IMR-90 (cell line): ENCODE measurements around the gene SFSWAP.

ENCODE experiments used
- CHD1 ChIP-seq: IDR thresholded peaks from 2 replicates; pipeline ENCODE4 v1.6.1; 2012; ENCODE audit warnings: low read depth, low read length, improper control_type of control experiment
- ELK1 ChIP-seq: fragments of 150-350 bp; IDR thresholded peaks from 2 replicates; pipeline ENCODE4 v1.6.1; 2016; ENCODE audit warnings: low read depth, mild to moderate bottlenecking, low read length, moderate library complexity, borderline replicate concordance
- MAFK ChIP-seq: IDR thresholded peaks from 2 replicates; pipeline ENCODE4 v1.6.1; 2012; ENCODE audit warnings: low read depth, low read length, improper control_type of control experiment
- NFE2L2 ChIP-seq: fragments of 150-350 bp; IDR thresholded peaks from 2 replicates; pipeline ENCODE4 v1.6.1; 2016; ENCODE audit warnings: low read depth, mild to moderate bottlenecking, low read length
- POLR2A ChIP-seq: IDR thresholded peaks from 2 replicates; pipeline ENCODE4 v1.6.1; 2012; ENCODE audit warnings: mild to moderate bottlenecking, low read depth, low read length
- SMC3 ChIP-seq: fragments of 150-350 bp; IDR thresholded peaks from 2 replicates; pipeline ENCODE4 v1.6.1; 2016; ENCODE audit warnings: low read depth, mild to moderate bottlenecking, antibody characterized with exemption, low read length, moderate library complexity
- TF ChIP-seq, protein P1 (sequence below): conservative IDR thresholded peaks from 2 replicates; pipeline ENCODE4 v1.5.1; 2012; ENCODE audit warnings: mild to moderate bottlenecking, low read depth, low read length, improper control_type of control experiment

GRCh38 chr12:131724534-131724933, 13.6 kb downstream of the SFSWAP start:
- TF ChIP-seq, protein P1, sequence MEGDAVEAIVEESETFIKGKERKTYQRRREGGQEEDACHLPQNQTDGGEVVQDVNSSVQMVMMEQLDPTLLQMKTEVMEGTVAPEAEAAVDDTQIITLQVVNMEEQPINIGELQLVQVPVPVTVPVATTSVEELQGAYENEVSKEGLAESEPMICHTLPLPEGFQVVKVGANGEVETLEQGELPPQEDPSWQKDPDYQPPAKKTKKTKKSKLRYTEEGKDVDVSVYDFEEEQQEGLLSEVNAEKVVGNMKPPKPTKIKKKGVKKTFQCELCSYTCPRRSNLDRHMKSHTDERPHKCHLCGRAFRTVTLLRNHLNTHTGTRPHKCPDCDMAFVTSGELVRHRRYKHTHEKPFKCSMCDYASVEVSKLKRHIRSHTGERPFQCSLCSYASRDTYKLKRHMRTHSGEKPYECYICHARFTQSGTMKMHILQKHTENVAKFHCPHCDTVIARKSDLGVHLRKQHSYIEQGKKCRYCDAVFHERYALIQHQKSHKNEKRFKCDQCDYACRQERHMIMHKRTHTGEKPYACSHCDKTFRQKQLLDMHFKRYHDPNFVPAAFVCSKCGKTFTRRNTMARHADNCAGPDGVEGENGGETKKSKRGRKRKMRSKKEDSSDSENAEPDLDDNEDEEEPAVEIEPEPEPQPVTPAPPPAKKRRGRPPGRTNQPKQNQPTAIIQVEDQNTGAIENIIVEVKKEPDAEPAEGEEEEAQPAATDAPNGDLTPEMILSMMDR = no peak
- TF ChIP-seq POLR2A = no peak
- no peak for TF ChIP-seq NFE2L2
- no peak for TF ChIP-seq SMC3
- no peak for TF ChIP-seq MAFK
- TF ChIP-seq ELK1 = no peak
- no peak for TF ChIP-seq CHD1
